AG10803 (cell line): ENCODE data around the gene TMEM108.

Experiments used
- DNase-seq: peaks from one replicate; pipeline ENCODE4 v3.0.0; 2010; ENCODE audit warnings: low read depth
- H3K4me3 ChIP-seq: 2 replicates; pipeline ENCODE4 v1.5.1; 2011; ENCODE audit warnings: mild to moderate bottlenecking, low read length, control low read depth
- TF ChIP-seq, protein P1 (sequence below): conservative IDR thresholded peaks from 2 replicates; pipeline ENCODE4 v1.5.1; 2011; ENCODE audit warnings: mild to moderate bottlenecking, low read length, control low read depth, inconsistent platforms

Gene TMEM108

DNA sequence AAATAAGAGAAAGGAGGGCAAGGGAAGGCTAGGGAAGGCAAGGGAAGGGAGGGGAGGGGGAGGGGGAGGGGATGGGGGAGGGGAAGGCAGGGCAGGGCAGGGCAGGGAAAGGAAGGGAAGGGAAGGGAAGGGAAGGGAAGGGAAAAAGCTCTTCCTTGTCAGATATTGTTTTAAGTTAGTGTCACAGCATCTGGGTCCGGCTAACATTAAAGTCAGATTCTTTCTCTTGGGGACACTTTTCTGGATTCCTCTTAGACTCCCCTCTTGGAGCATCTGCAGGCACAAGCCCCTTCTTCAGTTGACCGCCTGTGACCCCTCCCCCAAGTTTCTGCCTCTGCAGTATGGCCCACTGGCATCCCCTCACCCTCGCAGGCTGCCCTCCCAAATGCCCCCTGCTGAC is 387.7 kb downstream of the TMEM108 start:
- TF ChIP-seq, protein P1, sequence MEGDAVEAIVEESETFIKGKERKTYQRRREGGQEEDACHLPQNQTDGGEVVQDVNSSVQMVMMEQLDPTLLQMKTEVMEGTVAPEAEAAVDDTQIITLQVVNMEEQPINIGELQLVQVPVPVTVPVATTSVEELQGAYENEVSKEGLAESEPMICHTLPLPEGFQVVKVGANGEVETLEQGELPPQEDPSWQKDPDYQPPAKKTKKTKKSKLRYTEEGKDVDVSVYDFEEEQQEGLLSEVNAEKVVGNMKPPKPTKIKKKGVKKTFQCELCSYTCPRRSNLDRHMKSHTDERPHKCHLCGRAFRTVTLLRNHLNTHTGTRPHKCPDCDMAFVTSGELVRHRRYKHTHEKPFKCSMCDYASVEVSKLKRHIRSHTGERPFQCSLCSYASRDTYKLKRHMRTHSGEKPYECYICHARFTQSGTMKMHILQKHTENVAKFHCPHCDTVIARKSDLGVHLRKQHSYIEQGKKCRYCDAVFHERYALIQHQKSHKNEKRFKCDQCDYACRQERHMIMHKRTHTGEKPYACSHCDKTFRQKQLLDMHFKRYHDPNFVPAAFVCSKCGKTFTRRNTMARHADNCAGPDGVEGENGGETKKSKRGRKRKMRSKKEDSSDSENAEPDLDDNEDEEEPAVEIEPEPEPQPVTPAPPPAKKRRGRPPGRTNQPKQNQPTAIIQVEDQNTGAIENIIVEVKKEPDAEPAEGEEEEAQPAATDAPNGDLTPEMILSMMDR = no peak
- no peak for DNase-seq
- no peak overlapping the region for H3K4me3 ChIP-seq

DNA sequence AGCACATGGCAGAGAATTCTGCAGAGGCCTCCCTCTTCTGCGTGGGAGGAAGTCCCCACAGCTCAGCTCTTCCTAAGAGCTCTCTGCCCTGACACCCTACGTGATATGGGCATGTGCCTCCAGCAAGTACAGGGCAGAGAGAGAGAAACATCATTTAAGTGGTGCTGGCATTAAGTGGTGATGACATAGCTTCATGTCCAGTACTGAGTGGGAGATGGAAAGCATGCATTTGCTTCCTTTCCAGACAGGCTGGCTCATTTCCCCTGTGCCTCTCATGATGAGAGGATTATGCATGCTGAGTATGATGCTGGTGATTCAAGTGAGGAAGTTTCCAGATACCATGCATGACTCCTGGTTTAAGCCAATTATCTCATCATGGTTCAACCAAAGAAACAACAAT is 388.5 kb downstream of the TMEM108 start:
- peak; percentile 58 for DNase-seq
- TF ChIP-seq, protein P1 = no peak
- no peak overlapping the region for H3K4me3 ChIP-seq

DNA sequence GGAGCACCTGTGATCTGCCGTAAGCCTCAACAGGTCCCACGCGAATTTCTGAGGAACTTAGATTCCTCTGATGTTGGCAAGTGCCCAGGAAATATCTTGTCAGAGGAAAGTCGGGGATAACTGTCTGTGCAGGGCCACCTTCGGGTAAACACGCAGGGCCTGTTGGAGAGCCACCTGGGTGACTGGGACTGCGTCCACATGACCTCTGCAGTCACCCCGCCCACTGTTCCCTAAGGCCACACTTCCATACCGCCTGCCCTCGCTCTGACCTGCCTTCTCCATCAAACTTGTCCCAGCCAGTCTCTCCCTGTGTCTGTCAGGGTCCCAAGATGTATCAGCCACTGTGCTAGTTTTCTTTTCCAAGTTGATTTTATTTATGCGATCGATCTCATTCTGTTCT is 390.4 kb downstream of the TMEM108 start:
- no peak for DNase-seq
- TF ChIP-seq, protein P1 = no peak
- H3K4me3 ChIP-seq = no peak overlapping the region

DNA sequence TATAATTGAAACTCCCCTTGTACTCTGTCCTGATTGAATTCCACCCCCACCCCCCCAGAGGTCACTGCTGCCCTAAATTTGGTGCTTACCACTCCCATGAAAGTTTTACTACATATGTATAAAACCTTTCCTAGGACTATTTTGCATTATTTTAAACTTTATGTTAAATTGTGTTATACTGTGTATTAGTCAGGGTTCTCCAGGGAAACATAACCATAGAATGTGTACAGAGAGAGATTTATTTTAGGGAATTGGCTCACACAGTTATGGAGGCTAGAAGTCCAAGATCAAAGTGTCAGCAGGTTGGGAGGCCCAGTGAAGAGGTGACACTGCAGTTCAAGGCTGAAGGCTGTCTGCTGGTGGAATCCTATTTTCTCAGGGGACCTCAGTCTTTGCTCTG is 390.9 kb downstream of the TMEM108 start:
- TF ChIP-seq, protein P1 = no peak
- DNase-seq = no peak
- no peak overlapping the region for H3K4me3 ChIP-seq

DNA sequence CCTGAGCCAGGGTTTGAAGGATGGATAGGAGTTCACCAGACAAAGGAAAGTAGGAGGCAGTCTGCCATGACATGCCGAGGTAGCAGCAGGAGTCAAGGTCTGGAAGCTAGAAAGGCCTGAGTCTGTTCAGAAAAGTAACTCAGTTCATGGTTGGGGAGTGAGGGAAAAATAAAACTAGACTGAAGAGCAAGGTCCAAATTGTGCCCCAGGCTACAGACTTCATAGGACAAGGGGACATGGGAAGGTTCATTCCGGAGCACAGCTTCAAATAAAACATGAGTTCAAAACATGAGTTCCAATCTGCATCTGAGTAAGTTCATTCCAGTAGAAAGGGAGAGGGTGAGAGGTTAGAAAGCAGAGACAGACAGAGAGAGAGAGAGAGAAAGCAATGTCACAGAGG is 401.4 kb downstream of the TMEM108 start:
- DNase-seq = no peak

DNA sequence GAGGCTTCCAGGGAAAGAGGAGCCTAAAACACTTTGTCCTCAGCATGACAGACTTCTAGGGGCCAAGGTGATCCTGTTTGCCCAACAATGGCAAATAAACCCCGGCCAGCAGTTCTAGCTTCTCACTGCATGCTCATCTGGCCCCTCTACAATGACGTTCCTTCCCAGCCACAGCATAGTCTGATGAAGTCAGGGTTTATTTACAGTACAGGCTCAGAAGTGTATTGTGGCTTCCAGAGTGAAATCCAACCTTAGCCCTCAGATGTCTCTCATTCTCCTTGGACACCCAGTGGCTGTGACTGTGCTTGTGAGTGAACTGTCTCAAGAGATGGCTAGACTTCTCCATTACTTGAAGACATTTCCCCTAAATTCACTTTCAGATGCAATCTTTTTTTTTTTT is 402.5 kb downstream of the TMEM108 start:
- no peak overlapping the region for H3K4me3 ChIP-seq
- TF ChIP-seq, protein P1 = no peak
- no peak for DNase-seq

More for the DNA sequence above, 401.4 kb downstream of the TMEM108 start:
- TF ChIP-seq, protein P1 = no peak
- no peak overlapping the region for H3K4me3 ChIP-seq

DNA sequence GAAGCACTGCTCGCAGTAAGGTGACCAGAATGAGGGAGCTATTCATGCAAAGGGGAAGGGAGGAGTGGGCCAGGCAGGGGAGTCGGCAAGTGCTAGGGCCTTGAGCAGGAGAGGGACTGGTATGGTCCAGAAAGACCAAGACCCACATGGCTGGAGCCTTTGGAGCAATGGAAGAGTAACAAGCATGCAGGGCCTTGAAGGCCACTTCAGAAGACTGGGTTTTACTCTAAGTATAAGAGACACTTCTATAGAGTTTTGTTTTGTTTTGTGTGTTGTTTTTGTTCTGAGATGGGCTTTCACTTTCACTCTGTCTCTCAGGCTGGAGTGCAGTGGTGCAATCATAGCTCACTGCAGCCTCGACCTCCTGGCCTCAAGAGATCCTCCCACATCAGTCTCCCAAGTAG is 403.7 kb downstream of the TMEM108 start:
- H3K4me3 ChIP-seq = no peak overlapping the region
- no peak for DNase-seq
- TF ChIP-seq, protein P1 = no peak
